Suprapubic skin (tissue), 4 donors: ENCODE data around the gene SPECC1.

Experiments
- POLR2A ChIP-seq, 2 donors: fragments of 450-650 bp; IDR thresholded peaks; one replicate each; pipeline ENCODE4 v1.6.1; 2017; ENCODE audit warnings: antibody characterized with exemption in 2 of 2, mild to moderate bottlenecking in 2 of 2, moderate library complexity in 2 of 2
- POLR2AphosphoS5 ChIP-seq, 3 donors: sonication (generic); formaldehyde crosslinking; IDR thresholded peaks; one replicate each; pipeline ENCODE4 v1.6.1; 2017; ENCODE audit warnings: antibody characterized with exemption in 3 of 3
- TF ChIP-seq, protein P1 (sequence below), 2 donors: fragments of 200-600 bp in 1 of 2; fragments of 450-650 bp in 1 of 2; sonication (generic) in 1 of 2; IDR thresholded peaks; one replicate each; pipeline ENCODE4 v1.5.1; 2016 to 2019; ENCODE audit warnings: antibody characterized with exemption in 2 of 2, mild to moderate bottlenecking in 1 of 2, moderate library complexity in 1 of 2

DNA sequence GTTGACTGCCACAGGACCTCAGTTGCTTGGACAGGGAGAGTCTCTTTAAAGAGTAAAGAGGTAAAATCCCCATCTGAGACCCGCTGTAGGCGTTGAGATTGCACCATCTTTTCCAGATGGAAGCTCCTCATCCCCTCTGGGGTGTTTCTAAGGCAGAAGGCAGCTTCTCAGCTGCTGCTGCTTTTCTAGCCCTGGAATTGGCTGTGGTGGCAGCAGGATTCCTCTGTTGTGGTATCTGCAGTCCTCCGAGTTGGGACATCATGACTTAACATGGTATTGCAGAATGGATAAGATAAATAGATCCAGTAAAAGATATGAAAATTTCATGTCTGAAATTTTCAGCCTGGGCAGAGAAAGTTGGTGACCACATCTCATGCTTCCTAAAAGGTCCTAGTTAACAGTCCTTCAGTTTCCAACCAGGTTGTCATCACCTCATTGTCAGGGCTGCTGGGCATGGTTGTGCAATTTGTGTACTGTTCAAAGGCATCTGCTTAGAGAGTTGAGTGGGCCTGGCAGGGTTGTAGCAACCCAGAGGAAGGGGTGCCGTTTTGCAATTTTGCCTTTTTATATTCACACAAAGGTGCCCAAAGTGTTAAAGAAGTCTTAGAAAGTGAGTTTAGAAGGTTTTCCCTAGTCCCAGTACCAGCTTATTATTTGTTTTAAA is 150.4 kb downstream of the SPECC1 start:
- TF ChIP-seq, protein P1, sequence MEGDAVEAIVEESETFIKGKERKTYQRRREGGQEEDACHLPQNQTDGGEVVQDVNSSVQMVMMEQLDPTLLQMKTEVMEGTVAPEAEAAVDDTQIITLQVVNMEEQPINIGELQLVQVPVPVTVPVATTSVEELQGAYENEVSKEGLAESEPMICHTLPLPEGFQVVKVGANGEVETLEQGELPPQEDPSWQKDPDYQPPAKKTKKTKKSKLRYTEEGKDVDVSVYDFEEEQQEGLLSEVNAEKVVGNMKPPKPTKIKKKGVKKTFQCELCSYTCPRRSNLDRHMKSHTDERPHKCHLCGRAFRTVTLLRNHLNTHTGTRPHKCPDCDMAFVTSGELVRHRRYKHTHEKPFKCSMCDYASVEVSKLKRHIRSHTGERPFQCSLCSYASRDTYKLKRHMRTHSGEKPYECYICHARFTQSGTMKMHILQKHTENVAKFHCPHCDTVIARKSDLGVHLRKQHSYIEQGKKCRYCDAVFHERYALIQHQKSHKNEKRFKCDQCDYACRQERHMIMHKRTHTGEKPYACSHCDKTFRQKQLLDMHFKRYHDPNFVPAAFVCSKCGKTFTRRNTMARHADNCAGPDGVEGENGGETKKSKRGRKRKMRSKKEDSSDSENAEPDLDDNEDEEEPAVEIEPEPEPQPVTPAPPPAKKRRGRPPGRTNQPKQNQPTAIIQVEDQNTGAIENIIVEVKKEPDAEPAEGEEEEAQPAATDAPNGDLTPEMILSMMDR (IDR thresholded peaks at IDR 0.05) = no peak
- TF ChIP-seq POLR2A (IDR thresholded peaks at IDR 0.05) (no peak), POLR2AphosphoS5 (IDR thresholded peaks at IDR 0.05) (no peak)
